IMR-90 (cell line): Measurements from ENCODE around the gene ENAH. TPM values are rescaled to one million over a fixed set of nuclear protein-coding genes. Genes with fewer than 3 reads are reported as not detected.

Experiments used
- ATAC-seq: fragments of 200-7000 bp; cut with Tn5 transposase; 2 replicates; pipeline ENCODE4 v1.9.1; 2020; ENCODE audit warnings: low read depth, mild to moderate bottlenecking, moderate library complexity
- BruUV-seq: library from RNA; stranded (reverse); fragments of 400-500 nt; replicated peaks from 2 replicates; lab custom pipeline; 2021; lab: Mats Ljungman, UMichigan
- CTCF ChIA-PET: fragments of 300-600 bp; formaldehyde crosslinking; extraction: SDS; loops from one replicate; lab custom pipeline; 2021; ENCODE audit warnings: antibody characterized with exemption; lab: Yijun Ruan, JAX
- POLR2A ChIA-PET: fragments of 300-600 bp; sonication (Branson Sonifier 250); formaldehyde crosslinking; loops from one replicate; lab custom pipeline; 2022; ENCODE audit warnings: antibody characterized with exemption; ENCODE audit not compliant: unreplicated experiment; lab: Charles Lee
- DNase-seq: peaks from one replicate; pipeline ENCODE4 v3.0.0; 2013
- H2AFZ ChIP-seq: replicated peaks from 2 replicates; pipeline ENCODE3; 2013; ENCODE audit warnings: low read length, mild to moderate bottlenecking; ENCODE audit not compliant: poor library complexity
- H2AK5ac ChIP-seq: 2 replicates; pipeline ENCODE4 v1.6.1; 2013; ENCODE audit warnings: low read depth, low read length, inconsistent platforms
- H2AK9ac ChIP-seq: replicated peaks from 2 replicates; pipeline ENCODE3; 2013; ENCODE audit warnings: mild to moderate bottlenecking, low read depth, low read length, moderate library complexity; ENCODE audit not compliant: poor library complexity
- H2BK120ac ChIP-seq: 2 replicates; pipeline ENCODE4 v1.6.1; 2013; ENCODE audit warnings: low read depth, low read length, inconsistent platforms
- H2BK15ac ChIP-seq: 3 replicates; pipeline ENCODE4 v1.6.1; 2013; ENCODE audit warnings: low read depth, low read length, inconsistent platforms
- H2BK20ac ChIP-seq: 2 replicates; pipeline ENCODE4 v1.6.1; 2013; ENCODE audit warnings: low read depth, mild to moderate bottlenecking, inconsistent platforms, low read length, moderate library complexity
- H2BK5ac ChIP-seq: 2 replicates; pipeline ENCODE4 v1.6.1; 2013; ENCODE audit warnings: mild to moderate bottlenecking, low read depth, low read length, inconsistent platforms; ENCODE audit not compliant: poor library complexity, severe bottlenecking
- H3K14ac ChIP-seq: replicated peaks from 2 replicates; pipeline ENCODE4 v1.6.1; 2013; ENCODE audit warnings: low read depth, low read length, inconsistent platforms
- H3K18ac ChIP-seq: 2 replicates; pipeline ENCODE4 v1.6.1; 2013; ENCODE audit warnings: low read depth, low read length, control low read depth
- H3K23ac ChIP-seq: 2 replicates; pipeline ENCODE4 v1.6.1; 2013; ENCODE audit warnings: low read depth, low read length, inconsistent platforms
- H3K27ac ChIP-seq: 2 replicates; pipeline ENCODE4 v1.5.1; 2013; ENCODE audit warnings: mild to moderate bottlenecking, control low read depth, low read length; ENCODE audit not compliant: insufficient read depth
- H3K27me3 ChIP-seq: 2 replicates; pipeline ENCODE4 v1.6.1; 2013; ENCODE audit warnings: low read length; ENCODE audit not compliant: control insufficient read depth, insufficient read depth
- H3K36me3 ChIP-seq: 2 replicates; pipeline ENCODE4 v1.6.1; 2013; ENCODE audit warnings: low read length, mixed read lengths; ENCODE audit not compliant: control insufficient read depth, insufficient read depth
- H3K4ac ChIP-seq: 2 replicates; pipeline ENCODE4 v1.6.1; 2013; ENCODE audit warnings: low read depth, low read length, inconsistent platforms
- H3K4me1 ChIP-seq: 2 replicates; pipeline ENCODE4 v1.6.1; 2013; ENCODE audit warnings: low read length, mixed read lengths; ENCODE audit not compliant: control insufficient read depth, insufficient read depth
- H3K4me2 ChIP-seq: 2 replicates; pipeline ENCODE4 v1.6.1; 2013; ENCODE audit warnings: low read depth, mild to moderate bottlenecking, control low read depth, low read length, moderate library complexity
- H3K4me3 ChIP-seq: 2 replicates; pipeline ENCODE4 v1.5.1; 2013; ENCODE audit warnings: low read depth, mild to moderate bottlenecking, control low read depth, low read length, moderate library complexity; ENCODE audit not compliant: insufficient read depth
- H3K56ac ChIP-seq: 2 replicates; pipeline ENCODE4 v1.6.1; 2013; ENCODE audit warnings: low read length, inconsistent platforms; ENCODE audit not compliant: insufficient read depth; ENCODE audit errors: extremely low read depth
- H3K79me1 ChIP-seq, 2 experiments: 2 replicates each; pipeline ENCODE4 v1.6.1; 2013; ENCODE audit warnings: low read length in 2 of 2, inconsistent platforms in 1 of 2, low read depth in 1 of 2
- H3K9ac ChIP-seq: 2 replicates; pipeline ENCODE4 v1.6.1; 2013; ENCODE audit warnings: low read depth, low read length, control low read depth
- H3K9me1 ChIP-seq: 2 replicates; pipeline ENCODE4 v1.6.1; 2013; ENCODE audit warnings: low read length, inconsistent platforms; ENCODE audit not compliant: insufficient read depth
- H3K9me3 ChIP-seq: 2 replicates; pipeline ENCODE4 v1.6.1; 2013; ENCODE audit warnings: low read length; ENCODE audit not compliant: control insufficient read depth, insufficient read depth
- H4K20me1 ChIP-seq: 2 replicates; pipeline ENCODE4 v1.6.1; 2013; ENCODE audit warnings: low read length, inconsistent platforms; ENCODE audit not compliant: insufficient read depth
- H4K5ac ChIP-seq: 2 replicates; pipeline ENCODE4 v1.6.1; 2013; ENCODE audit warnings: mild to moderate bottlenecking, low read depth, low read length, control low read depth
- H4K8ac ChIP-seq, 2 experiments: 2 replicates each; pipeline ENCODE4 v1.6.1; 2013; ENCODE audit warnings: low read depth in 2 of 2, low read length in 2 of 2, control low read depth in 1 of 2, inconsistent platforms in 1 of 2
- H4K91ac ChIP-seq: 2 replicates; pipeline ENCODE4 v1.6.1; 2013; ENCODE audit warnings: low read depth, low read length, inconsistent platforms; ENCODE audit not compliant: insufficient read depth
- CEBPB ChIP-seq: IDR thresholded peaks from 2 replicates; pipeline ENCODE4 v1.6.1; 2012; ENCODE audit warnings: low read depth, low read length, improper control_type of control experiment
- FOS ChIP-seq: fragments of 150-350 bp; IDR thresholded peaks from 2 replicates; pipeline ENCODE4 v1.6.1; 2016; ENCODE audit warnings: low read depth, low read length
- MAFK ChIP-seq: IDR thresholded peaks from 2 replicates; pipeline ENCODE4 v1.6.1; 2012; ENCODE audit warnings: low read depth, low read length, improper control_type of control experiment
- NFE2L2 ChIP-seq: fragments of 150-350 bp; IDR thresholded peaks from 2 replicates; pipeline ENCODE4 v1.6.1; 2016; ENCODE audit warnings: low read depth, mild to moderate bottlenecking, low read length
- POLR2A ChIP-seq: IDR thresholded peaks from 2 replicates; pipeline ENCODE4 v1.6.1; 2012; ENCODE audit warnings: mild to moderate bottlenecking, low read depth, low read length
- RAD21 ChIP-seq: IDR thresholded peaks from 2 replicates; pipeline ENCODE4 v1.6.1; 2012; ENCODE audit warnings: low read length, improper control_type of control experiment
- RFX5 ChIP-seq: IDR thresholded peaks from 2 replicates; pipeline ENCODE4 v1.8.0; 2012; ENCODE audit warnings: low read depth, mild to moderate bottlenecking, low read length, moderate library complexity
- WGBS, 2 experiments: methylation state at CpG; one replicate each; pipeline versions ENCODE4 v1.1.5 to v1.1.7; 2013; ENCODE audit warnings: missing lambda C conversion rate in 2 of 2; ENCODE audit not compliant: insufficient read length in 1 of 2; ENCODE audit errors: extremely low coverage in 2 of 2; 5-methylcytosine and 5-hydroxymethylcytosine counted together
- dilution Hi-C: fragments of 300-500 bp; cut with HindIII; formaldehyde crosslinking; loops from one replicate; pipeline ENCODE4 v1.14.3; 2018; ENCODE audit warnings: low sequenced_read_pairs; ENCODE audit not compliant: unreplicated experiment
- in situ Hi-C: fragments of 300-500 bp; cut with MboI; formaldehyde crosslinking; loops from 3 replicates; pipeline ENCODE4 v1.14.3; 2019; ENCODE audit warnings: low sequenced_read_pairs, inconsistent platforms, mixed read lengths
- intact Hi-C: fragments of 100-400 bp; cut with micrococcal nuclease; formaldehyde crosslinking; loops from 2 replicates; pipeline ENCODE4 v1.10.0; 2022
- polyA plus RNA-seq, 3 experiments: library from polyadenylated mRNA; depleted of rRNA; stranded (reverse); fragments of >200 nt; gene quantifications; 2 replicates each; pipeline ENCODE4 v1.2.3, GENCODE V29; 2012; ENCODE audit warnings: low replicate concordance in 1 of 3
- total RNA-seq: library from RNA; depleted of rRNA; stranded (reverse); fragments of >200 nt; gene quantifications from 2 replicates; pipeline ENCODE4 v1.2.3, GENCODE V29; 2012
- TF ChIP-seq, protein P1 (sequence below): fragments of 150-350 bp; IDR thresholded peaks from 2 replicates; pipeline ENCODE4 v1.6.1; 2017; ENCODE audit warnings: mild to moderate bottlenecking, antibody characterized with exemption, low read length, low read depth
- TF ChIP-seq, protein P2 (sequence below): fragments of 150-350 bp; IDR thresholded peaks from 2 replicates; pipeline ENCODE4 v1.6.1; 2016; ENCODE audit warnings: low read depth, mild to moderate bottlenecking, low read length, moderate library complexity, borderline replicate concordance

Gene ENAH
- total and polyA plus RNA-seq, 2 of the 4 experiments (the other 2 are of a cell fraction): 61.3 to 86.9 TPM

DNA sequence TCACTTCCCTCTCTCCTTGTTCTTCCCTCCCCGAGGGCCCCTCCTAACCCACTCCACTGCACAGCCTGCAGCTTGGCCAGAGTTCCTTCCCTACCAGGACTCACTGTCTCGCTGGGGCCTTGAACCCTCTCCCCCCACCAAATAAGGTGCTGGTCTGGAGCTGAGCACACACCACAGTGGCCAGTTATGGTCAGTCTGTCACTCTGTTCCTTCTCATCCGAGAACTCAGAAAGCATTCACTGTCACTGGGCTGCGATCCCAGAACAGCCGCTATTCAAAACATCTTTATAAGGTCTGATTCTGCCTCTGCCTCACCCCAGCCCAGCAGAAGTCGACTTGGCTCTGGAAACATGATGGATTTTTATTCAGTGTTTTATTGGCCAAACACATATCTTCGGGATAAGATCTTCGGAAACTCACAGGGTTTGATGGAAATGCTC lies 205.3 kb downstream of the ENAH start (continued):
- TF ChIP-seq, protein P1, sequence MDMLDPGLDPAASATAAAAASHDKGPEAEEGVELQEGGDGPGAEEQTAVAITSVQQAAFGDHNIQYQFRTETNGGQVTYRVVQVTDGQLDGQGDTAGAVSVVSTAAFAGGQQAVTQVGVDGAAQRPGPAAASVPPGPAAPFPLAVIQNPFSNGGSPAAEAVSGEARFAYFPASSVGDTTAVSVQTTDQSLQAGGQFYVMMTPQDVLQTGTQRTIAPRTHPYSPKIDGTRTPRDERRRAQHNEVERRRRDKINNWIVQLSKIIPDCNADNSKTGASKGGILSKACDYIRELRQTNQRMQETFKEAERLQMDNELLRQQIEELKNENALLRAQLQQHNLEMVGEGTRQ: no peak
- no peak for TF ChIP-seq RAD21

DNA sequence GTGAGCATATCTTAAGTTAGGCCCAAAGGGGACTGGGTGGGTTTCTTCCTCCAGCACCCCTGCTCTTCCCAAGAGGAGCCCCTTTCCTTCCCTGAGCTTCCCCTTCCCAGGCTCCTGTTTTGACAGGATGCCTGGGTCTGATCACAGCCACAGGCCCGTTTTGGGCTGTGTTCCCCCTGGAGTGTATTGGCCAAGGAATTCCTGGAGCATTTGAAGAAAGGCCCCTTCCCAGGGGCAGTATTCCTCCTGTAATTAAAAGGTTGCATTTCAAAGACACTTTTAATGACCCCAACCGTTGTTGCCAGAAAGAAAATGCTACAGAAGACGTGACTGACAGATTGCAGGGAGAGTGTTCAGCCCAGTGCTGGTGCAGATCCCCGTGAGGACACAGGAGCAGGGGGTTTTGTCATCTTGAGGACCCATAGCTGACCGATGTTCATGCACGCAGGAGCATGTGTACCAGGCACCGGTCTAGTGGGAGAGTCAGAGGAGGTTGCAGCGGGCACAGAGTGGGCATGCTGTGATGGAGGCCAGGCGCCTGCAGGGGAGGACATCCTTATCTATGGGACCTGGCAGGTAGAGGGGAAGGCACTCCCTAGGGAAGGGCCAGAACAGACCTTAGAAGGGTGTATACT lies 205.8 kb downstream of the ENAH start:
- 0 out of 2 replicates have a peak overlapping the region, but pooled peaks have one; percentile 62 for H3K14ac ChIP-seq
- no peak overlapping the region for H3K4me3 ChIP-seq
- H3K79me1 ChIP-seq: no peaks in the 10 kb centered on the region
- no peak overlapping the region; the same call in 2 of the 3 replicates for H2BK15ac ChIP-seq
- H3K9me1 ChIP-seq: 0 out of 2 replicates have a peak, but pooled peaks cover 5% of the 10 kb centered on the region
- intact Hi-C loops: no loop called here
- 74% methylated on average over 4 of the region's 9 CpGs; no CpG with 5 or more reads in 1 of the 2 experiments for WGBS, 2 experiments
- H4K5ac ChIP-seq: peak overlapping the region; percentile 3; the same call in 1 of the 2 replicates
- H3K9me3 ChIP-seq: no peaks in the 10 kb centered on the region
- peak overlapping the region; percentile 72; the same call in 1 of the 2 replicates for H2BK120ac ChIP-seq
- in situ Hi-C loops: no loop called here
- peak overlapping the region; percentile 43; the same call in 1 of the 2 replicates for H3K23ac ChIP-seq
- DNase-seq (no peak), ATAC-seq (peak; percentile 10)
- H2AK5ac ChIP-seq: peak overlapping the region; percentile 65; the same call in 1 of the 2 replicates
- peak overlapping the region; percentile 89 for H2AFZ ChIP-seq
- H3K27ac ChIP-seq: no peak overlapping the region; the same call in 1 of the 2 replicates
- H3K18ac ChIP-seq: no peak overlapping the region; the same call in 1 of the 2 replicates
- no peaks in the 10 kb centered on the region for H4K20me1 ChIP-seq
- H3K36me3 ChIP-seq: no peaks in the 10 kb centered on the region
- CTCF ChIA-PET: no interaction called here
- POLR2A ChIA-PET: no interaction called here
- 0 out of 2 replicates have a peak overlapping the region, but pooled peaks have one; percentile 34 for H3K9ac ChIP-seq
- H4K91ac ChIP-seq: no peak overlapping the region
- no peak overlapping the region for H4K8ac ChIP-seq
- dilution Hi-C loops: no loop called here
- peaks cover 11% of the 10 kb centered on the region for H3K4me1 ChIP-seq
- peak overlapping the region; percentile 67; the same call in 1 of the 2 replicates for H3K4ac ChIP-seq
- peak overlapping the region; percentile 58; the same call in 1 of the 2 replicates for H2BK20ac ChIP-seq
- BruUV-seq: no TSS peak
- no peak for TF ChIP-seq CEBPB
- no peak for TF ChIP-seq MAFK
- no peak for TF ChIP-seq RFX5
- TF ChIP-seq POLR2A: no peak
- TF ChIP-seq FOS: no peak
- TF ChIP-seq, protein P2, sequence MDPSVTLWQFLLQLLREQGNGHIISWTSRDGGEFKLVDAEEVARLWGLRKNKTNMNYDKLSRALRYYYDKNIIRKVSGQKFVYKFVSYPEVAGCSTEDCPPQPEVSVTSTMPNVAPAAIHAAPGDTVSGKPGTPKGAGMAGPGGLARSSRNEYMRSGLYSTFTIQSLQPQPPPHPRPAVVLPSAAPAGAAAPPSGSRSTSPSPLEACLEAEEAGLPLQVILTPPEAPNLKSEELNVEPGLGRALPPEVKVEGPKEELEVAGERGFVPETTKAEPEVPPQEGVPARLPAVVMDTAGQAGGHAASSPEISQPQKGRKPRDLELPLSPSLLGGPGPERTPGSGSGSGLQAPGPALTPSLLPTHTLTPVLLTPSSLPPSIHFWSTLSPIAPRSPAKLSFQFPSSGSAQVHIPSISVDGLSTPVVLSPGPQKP: no peak
- no peak for TF ChIP-seq NFE2L2
- TF ChIP-seq RAD21: no peak
- no peak overlapping the region for H2BK5ac ChIP-seq
- H2AK9ac ChIP-seq: no peak overlapping the region
- no peak overlapping the region for H3K56ac ChIP-seq
- no peak overlapping the region for H3K4me2 ChIP-seq
- H3K27me3 ChIP-seq: no peaks in the 10 kb centered on the region
